Measurements from ENCODE around the gene LOC101059915.

LOC101059915 gene

GRCh38 chrX:71619193-71619592, 48.2 kb upstream of the LOC101059915 start:
- no peaks in the 10 kb centered on the region; a peak in 1 of 3 replicates for H3K36me3 ChIP-seq (ENCODE audit: control insufficient read depth in 2 of 2, insufficient read depth in 1 of 2, low read length in 2 of 2)
- no peak overlapping the region for H3K4me3 ChIP-seq (ENCODE audit: low read depth, low read length)
- POLR2A ChIA-PET, result no interaction called here
- H3K9me3 ChIP-seq (ENCODE audit: control insufficient read depth, insufficient read depth, low read depth, low read length), result no peaks in the 10 kb centered on the region
- no peak overlapping the region for H3K27ac ChIP-seq (ENCODE audit: extremely low read depth, low read depth, low read length)
- H3K4me1 ChIP-seq (ENCODE audit: control insufficient read depth, insufficient read depth, low read length), result no peaks in the 10 kb centered on the region
- TF ChIP-seq ZNF747 (tag by site-specific recombination; IDR thresholded peaks at IDR 0.05), result no peak
- TF ChIP-seq BCL11A (tag by site-specific recombination; IDR thresholded peaks at IDR 0.05; ENCODE audit: low read depth), result no peak
- no peak for TF ChIP-seq ZNF530 (tag by site-specific recombination; IDR thresholded peaks at IDR 0.05; ENCODE audit: low read depth)
- no peak for TF ChIP-seq ZNF148 (tag by site-specific recombination; IDR thresholded peaks at IDR 0.05; ENCODE audit: borderline replicate concordance)
- no peak for TF ChIP-seq GLI4 (tag by site-specific recombination; IDR thresholded peaks at IDR 0.05)
- TF ChIP-seq ZNF157 (tag by site-specific recombination; IDR thresholded peaks at IDR 0.05), result no peak
- CTCF ChIA-PET, result interaction anchor here (0.6 to 1.3 kb wide), 2 partner anchors 33 to 61 kb away, joined by 3 to 4 read pairs; no protein-coding TSS in a partner anchor

- 0 out of 2 replicates have a peak, but pooled peaks have one; percentile 14 for TF ChIP-seq ZNF596 (tag by site-specific recombination; IDR thresholded peaks at IDR 0.05)
- TF ChIP-seq ZNF843 (tag by site-specific recombination; IDR thresholded peaks at IDR 0.05), result no peak
- Histone ChIP-seq H3K4me1 (ENCODE audit: control insufficient read depth, insufficient read depth, low read length) (no peaks in the 10 kb centered on the region), H3K4me3 (ENCODE audit: low read depth, low read length) (no peak overlapping the region), H3K27ac (ENCODE audit: extremely low read depth, low read depth, low read length) (no peak overlapping the region), H3K9me3 (ENCODE audit: control insufficient read depth, insufficient read depth, low read depth, low read length) (no peaks in the 10 kb centered on the region), H3K36me3 (ENCODE audit: control insufficient read depth in 2 of 2, insufficient read depth in 1 of 2, low read length in 2 of 2) (no peaks in the 10 kb centered on the region)
- ChIA-PET POLR2A (no interaction called here), CTCF (no interaction called here)
Measured at GRCh38 chrX:71619986-71620385, 47.4 kb upstream of the LOC101059915 start.

- H3K9me3 ChIP-seq (ENCODE audit: control insufficient read depth, insufficient read depth, low read depth, low read length), result no peaks in the 10 kb centered on the region
- no peak overlapping the region for H3K4me3 ChIP-seq (ENCODE audit: low read depth, low read length)
- CTCF ChIA-PET, result interaction anchor here (0.6 kb wide), 1 partner anchor 16 kb away, joined by 3 read pairs; no protein-coding TSS in a partner anchor
- TF ChIP-seq SETDB1 (IDR thresholded peaks at IDR 0.05; ENCODE audit: insufficient read length, low read length) (no peak), ZNF26 (tag by site-specific recombination; IDR thresholded peaks at IDR 0.05) (no peak), PRDM10 (tag by site-specific recombination; IDR thresholded peaks at IDR 0.05) (no peak), ZNF146 (tag by site-specific recombination; IDR thresholded peaks at IDR 0.05) (no peak), ZNF239 (tag by site-specific recombination; IDR thresholded peaks at IDR 0.05) (no peak), ZNF341 (tag by site-specific recombination; IDR thresholded peaks at IDR 0.05; ENCODE audit: low read depth) (no peak), ZNF621 (tag by site-specific recombination; IDR thresholded peaks at IDR 0.05) (no peak), KLF8 (tag by site-specific recombination; IDR thresholded peaks at IDR 0.05) (no peak), ATF2 (tag by site-specific recombination; IDR thresholded peaks at IDR 0.05; ENCODE audit: low read depth) (no peak), ZNF629 (tag by site-specific recombination; IDR thresholded peaks at IDR 0.05) (no peak), ZNF624 (tag by site-specific recombination; IDR thresholded peaks at IDR 0.05) (no peak), ZFP69B (tag by site-specific recombination; IDR thresholded peaks at IDR 0.05) (no peak), ZNF10 (tag by site-specific recombination; IDR thresholded peaks at IDR 0.05) (no peak)
- no peaks in the 10 kb centered on the region for H3K36me3 ChIP-seq (ENCODE audit: control insufficient read depth in 2 of 2, insufficient read depth in 1 of 2, low read length in 2 of 2)
- no peaks in the 10 kb centered on the region for H3K4me1 ChIP-seq (ENCODE audit: control insufficient read depth, insufficient read depth, low read length)
- POLR2A ChIA-PET, result no interaction called here
- H3K27ac ChIP-seq (ENCODE audit: extremely low read depth, low read depth, low read length), result no peak overlapping the region
Measured at GRCh38 chrX:71621603-71622002, 45.7 kb upstream of the LOC101059915 start.

Measured in HEK293 (cell line).